OCI-LY1 (cell line): ENCODE data around the gene FKBP11.

Experiments used
- H2AFZ ChIP-seq: fragments of 200-600 bp; sonication (generic), shearing (Covaris generic); 2 replicates; pipeline ENCODE4 v1.6.0; 2014; ENCODE audit warnings: antibody characterized with exemption, mild to moderate bottlenecking, low read length
- H3F3A ChIP-seq: fragments of 200-600 bp; sonication (generic), shearing (Covaris generic); 2 replicates; pipeline ENCODE4 v1.6.0; 2014; ENCODE audit warnings: mild to moderate bottlenecking, antibody characterized with exemption, low read length, moderate library complexity; ENCODE audit not compliant: insufficient read depth
- H3K27ac ChIP-seq: fragments of 200-600 bp; sonication (generic); 2 replicates; pipeline ENCODE4 v1.5.1; 2014; ENCODE audit warnings: low read length, mixed run types, mild to moderate bottlenecking, low read depth; ENCODE audit not compliant: poor library complexity, severe bottlenecking
- H3K27me3 ChIP-seq: fragments of 200-600 bp; sonication (generic); 2 replicates; pipeline ENCODE4 v1.6.0; 2014; ENCODE audit warnings: antibody characterized with exemption, mild to moderate bottlenecking, low read length, moderate library complexity; ENCODE audit not compliant: insufficient read depth
- H3K36me3 ChIP-seq: fragments of 200-600 bp; sonication (generic); 2 replicates; pipeline ENCODE4 v1.6.1; 2014; ENCODE audit warnings: mild to moderate bottlenecking, antibody characterized with exemption, low read length, moderate library complexity, mixed read lengths; ENCODE audit not compliant: insufficient read depth
- H3K4me1 ChIP-seq: fragments of 200-600 bp; sonication (generic); 2 replicates; pipeline ENCODE4 v1.5.1; 2014; ENCODE audit warnings: mild to moderate bottlenecking, low read length, moderate library complexity; ENCODE audit not compliant: insufficient read depth, severe bottlenecking
- H3K4me2 ChIP-seq: fragments of 200-600 bp; sonication (generic), shearing (Covaris generic); 2 replicates; pipeline ENCODE4 v1.6.1; 2014; ENCODE audit warnings: low read length
- H3K4me3 ChIP-seq: fragments of 200-600 bp; sonication (generic); 2 replicates; pipeline ENCODE4 v1.5.1; 2014; ENCODE audit warnings: low read length, low read depth, mild to moderate bottlenecking, mixed read lengths; ENCODE audit not compliant: poor library complexity, severe bottlenecking
- H3K79me2 ChIP-seq: fragments of 200-600 bp; shearing (Covaris generic); 2 replicates; pipeline ENCODE4 v1.6.1; 2016; ENCODE audit warnings: mixed run types, low read length, mixed read lengths; ENCODE audit not compliant: insufficient read depth
- H3K9ac ChIP-seq: fragments of 200-600 bp; sonication (generic), shearing (Covaris generic); 2 replicates; pipeline ENCODE4 v1.6.1; 2014; ENCODE audit warnings: mild to moderate bottlenecking, low read length, mixed read lengths
- H3K9me2 ChIP-seq: fragments of 200-600 bp; sonication (generic), shearing (Covaris generic); 2 replicates; pipeline ENCODE4 v1.6.1; 2014; ENCODE audit warnings: low read depth, mild to moderate bottlenecking, low read length, mixed read lengths
- H3K9me3 ChIP-seq: fragments of 200-600 bp; shearing (Covaris generic); 2 replicates; pipeline ENCODE4 v1.6.1; 2014; ENCODE audit warnings: low read length, mixed read lengths
- H4K20me1 ChIP-seq: fragments of 200-600 bp; sonication (generic), shearing (Covaris generic); 2 replicates; pipeline ENCODE4 v1.6.0; 2016; ENCODE audit warnings: mild to moderate bottlenecking, low read length; ENCODE audit not compliant: insufficient read depth
- CTCF ChIP-seq: fragments of 200-600 bp; sonication (generic), shearing (Covaris generic); IDR thresholded peaks from 2 replicates; pipeline ENCODE4 v1.5.1; 2017; ENCODE audit warnings: mild to moderate bottlenecking, antibody characterized with exemption, low read length, moderate library complexity, mixed read lengths
- EZH2 ChIP-seq: fragments of 200-600 bp; sonication (generic), shearing (Covaris generic); IDR thresholded peaks from 2 replicates; pipeline ENCODE4 v1.8.0; 2017; ENCODE audit warnings: borderline replicate concordance, mixed run types, mild to moderate bottlenecking, antibody characterized with exemption, low read length, moderate library complexity, mixed read lengths

Gene FKBP11

GRCh38 chr12:48933664-48934311 is 8.5 kb upstream of the FKBP11 start:
- no peaks in the 10 kb centered on the region for H3K27me3 ChIP-seq
- H3K36me3 ChIP-seq, result peaks cover 62% of the 10 kb centered on the region
- no peaks in the 10 kb centered on the region for H3F3A ChIP-seq
- no peak overlapping the region for H3K4me3 ChIP-seq
- H3K4me2 ChIP-seq, result no peak overlapping the region
- no peak overlapping the region for H3K27ac ChIP-seq
- H3K9me2 ChIP-seq, result no peaks in the 10 kb centered on the region
- H3K9ac ChIP-seq, result no peak overlapping the region
- no peaks in the 10 kb centered on the region for H3K79me2 ChIP-seq
- no peak overlapping the region for H2AFZ ChIP-seq
- H3K4me1 ChIP-seq, result no peaks in the 10 kb centered on the region
- H3K9me3 ChIP-seq, result no peaks in the 10 kb centered on the region
- TF ChIP-seq EZH2 (no peak), CTCF (no peak)
- no peaks in the 10 kb centered on the region for H4K20me1 ChIP-seq

GRCh38 chr12:48932878-48933277 is 7.6 kb upstream of the FKBP11 start:
- H3K9me2 ChIP-seq, result no peaks in the 10 kb centered on the region
- no peaks in the 10 kb centered on the region for H3K79me2 ChIP-seq
- H4K20me1 ChIP-seq, result no peaks in the 10 kb centered on the region
- no peak overlapping the region for H2AFZ ChIP-seq
- no peak overlapping the region for H3K4me2 ChIP-seq
- no peak overlapping the region for H3K4me3 ChIP-seq
- no peaks in the 10 kb centered on the region for H3K27me3 ChIP-seq
- TF ChIP-seq CTCF, result no peak
- TF ChIP-seq EZH2, result no peak
- no peaks in the 10 kb centered on the region for H3K9me3 ChIP-seq
- H3K36me3 ChIP-seq, result peaks cover 60% of the 10 kb centered on the region
- no peaks in the 10 kb centered on the region for H3F3A ChIP-seq
- no peak overlapping the region for H3K27ac ChIP-seq
- H3K9ac ChIP-seq, result no peak overlapping the region
- H3K4me1 ChIP-seq, result no peaks in the 10 kb centered on the region

- TF ChIP-seq EZH2 (no peak), CTCF (no peak)
- H3K27ac ChIP-seq, result no peak overlapping the region
- no peaks in the 10 kb centered on the region for H3K9me2 ChIP-seq
- no peaks in the 10 kb centered on the region for H3F3A ChIP-seq
- no peaks in the 10 kb centered on the region for H3K27me3 ChIP-seq
- H3K79me2 ChIP-seq, result no peaks in the 10 kb centered on the region
- no peaks in the 10 kb centered on the region for H3K9me3 ChIP-seq
- H3K9ac ChIP-seq, result no peak overlapping the region
- no peak overlapping the region for H2AFZ ChIP-seq
- H3K4me2 ChIP-seq, result no peak overlapping the region
- no peaks in the 10 kb centered on the region for H4K20me1 ChIP-seq
- H3K4me3 ChIP-seq, result no peak overlapping the region
- H3K4me1 ChIP-seq, result peaks cover 5% of the 10 kb centered on the region
- peaks cover 39% of the 10 kb centered on the region for H3K36me3 ChIP-seq
These were observed 5.2 kb upstream of the FKBP11 start for GRCh38 chr12:48930475-48930874.
